IMR-90 (cell line): ENCODE results near the gene RALGPS1. TPM values are rescaled to one million over a fixed set of nuclear protein-coding genes. Genes with fewer than 3 reads are reported as not detected.
A peak's percentile ranks its signal among the peaks of the same experiment; 100 is the strongest.

ENCODE experiments used
- ATAC-seq: fragments of 200-7000 bp; cut with Tn5 transposase; 2 replicates; pipeline ENCODE4 v1.9.1; 2020; ENCODE audit warnings: low read depth, mild to moderate bottlenecking, moderate library complexity
- BruUV-seq: library from RNA; stranded (reverse); fragments of 400-500 nt; replicated peaks from 2 replicates; lab custom pipeline; 2021; lab: Mats Ljungman, UMichigan
- CTCF ChIA-PET: fragments of 300-600 bp; formaldehyde crosslinking; extraction: SDS; loops from one replicate; lab custom pipeline; 2021; ENCODE audit warnings: antibody characterized with exemption; lab: Yijun Ruan, JAX
- POLR2A ChIA-PET: fragments of 300-600 bp; sonication (Branson Sonifier 250); formaldehyde crosslinking; loops from one replicate; lab custom pipeline; 2022; ENCODE audit warnings: antibody characterized with exemption; ENCODE audit not compliant: unreplicated experiment; lab: Charles Lee
- DNase-seq: peaks from one replicate; pipeline ENCODE4 v3.0.0; 2013
- H2AFZ ChIP-seq: replicated peaks from 2 replicates; pipeline ENCODE3; 2013; ENCODE audit warnings: low read length, mild to moderate bottlenecking; ENCODE audit not compliant: poor library complexity
- H2AK5ac ChIP-seq: 2 replicates; pipeline ENCODE4 v1.6.1; 2013; ENCODE audit warnings: low read depth, low read length, inconsistent platforms
- H2AK9ac ChIP-seq: replicated peaks from 2 replicates; pipeline ENCODE3; 2013; ENCODE audit warnings: mild to moderate bottlenecking, low read depth, low read length, moderate library complexity; ENCODE audit not compliant: poor library complexity
- H2BK120ac ChIP-seq: 2 replicates; pipeline ENCODE4 v1.6.1; 2013; ENCODE audit warnings: low read depth, low read length, inconsistent platforms
- H2BK15ac ChIP-seq: 3 replicates; pipeline ENCODE4 v1.6.1; 2013; ENCODE audit warnings: low read depth, low read length, inconsistent platforms
- H2BK20ac ChIP-seq: 2 replicates; pipeline ENCODE4 v1.6.1; 2013; ENCODE audit warnings: low read depth, mild to moderate bottlenecking, inconsistent platforms, low read length, moderate library complexity
- H2BK5ac ChIP-seq: 2 replicates; pipeline ENCODE4 v1.6.1; 2013; ENCODE audit warnings: mild to moderate bottlenecking, low read depth, low read length, inconsistent platforms; ENCODE audit not compliant: poor library complexity, severe bottlenecking
- H3K14ac ChIP-seq: replicated peaks from 2 replicates; pipeline ENCODE4 v1.6.1; 2013; ENCODE audit warnings: low read depth, low read length, inconsistent platforms
- H3K18ac ChIP-seq: 2 replicates; pipeline ENCODE4 v1.6.1; 2013; ENCODE audit warnings: low read depth, low read length, control low read depth
- H3K23ac ChIP-seq: 2 replicates; pipeline ENCODE4 v1.6.1; 2013; ENCODE audit warnings: low read depth, low read length, inconsistent platforms
- H3K27ac ChIP-seq: 2 replicates; pipeline ENCODE4 v1.5.1; 2013; ENCODE audit warnings: mild to moderate bottlenecking, control low read depth, low read length; ENCODE audit not compliant: insufficient read depth
- H3K27me3 ChIP-seq: 2 replicates; pipeline ENCODE4 v1.6.1; 2013; ENCODE audit warnings: low read length; ENCODE audit not compliant: control insufficient read depth, insufficient read depth
- H3K36me3 ChIP-seq: 2 replicates; pipeline ENCODE4 v1.6.1; 2013; ENCODE audit warnings: low read length, mixed read lengths; ENCODE audit not compliant: control insufficient read depth, insufficient read depth
- H3K4ac ChIP-seq: 2 replicates; pipeline ENCODE4 v1.6.1; 2013; ENCODE audit warnings: low read depth, low read length, inconsistent platforms
- H3K4me1 ChIP-seq: 2 replicates; pipeline ENCODE4 v1.6.1; 2013; ENCODE audit warnings: low read length, mixed read lengths; ENCODE audit not compliant: control insufficient read depth, insufficient read depth
- H3K4me2 ChIP-seq: 2 replicates; pipeline ENCODE4 v1.6.1; 2013; ENCODE audit warnings: low read depth, mild to moderate bottlenecking, control low read depth, low read length, moderate library complexity
- H3K4me3 ChIP-seq: 2 replicates; pipeline ENCODE4 v1.5.1; 2013; ENCODE audit warnings: low read depth, mild to moderate bottlenecking, control low read depth, low read length, moderate library complexity; ENCODE audit not compliant: insufficient read depth
- H3K56ac ChIP-seq: 2 replicates; pipeline ENCODE4 v1.6.1; 2013; ENCODE audit warnings: low read length, inconsistent platforms; ENCODE audit not compliant: insufficient read depth; ENCODE audit errors: extremely low read depth
- H3K79me1 ChIP-seq, 2 experiments: 2 replicates each; pipeline ENCODE4 v1.6.1; 2013; ENCODE audit warnings: low read length in 2 of 2, inconsistent platforms in 1 of 2, low read depth in 1 of 2
- H3K9ac ChIP-seq: 2 replicates; pipeline ENCODE4 v1.6.1; 2013; ENCODE audit warnings: low read depth, low read length, control low read depth
- H3K9me1 ChIP-seq: 2 replicates; pipeline ENCODE4 v1.6.1; 2013; ENCODE audit warnings: low read length, inconsistent platforms; ENCODE audit not compliant: insufficient read depth
- H3K9me3 ChIP-seq: 2 replicates; pipeline ENCODE4 v1.6.1; 2013; ENCODE audit warnings: low read length; ENCODE audit not compliant: control insufficient read depth, insufficient read depth
- H4K20me1 ChIP-seq: 2 replicates; pipeline ENCODE4 v1.6.1; 2013; ENCODE audit warnings: low read length, inconsistent platforms; ENCODE audit not compliant: insufficient read depth
- H4K5ac ChIP-seq: 2 replicates; pipeline ENCODE4 v1.6.1; 2013; ENCODE audit warnings: mild to moderate bottlenecking, low read depth, low read length, control low read depth
- H4K8ac ChIP-seq, 2 experiments: 2 replicates each; pipeline ENCODE4 v1.6.1; 2013; ENCODE audit warnings: low read depth in 2 of 2, low read length in 2 of 2, control low read depth in 1 of 2, inconsistent platforms in 1 of 2
- H4K91ac ChIP-seq: 2 replicates; pipeline ENCODE4 v1.6.1; 2013; ENCODE audit warnings: low read depth, low read length, inconsistent platforms; ENCODE audit not compliant: insufficient read depth
- BHLHE40 ChIP-seq: fragments of 150-350 bp; IDR thresholded peaks from 2 replicates; pipeline ENCODE4 v1.6.1; 2016; ENCODE audit warnings: mild to moderate bottlenecking, low read depth, low read length
- CHD1 ChIP-seq: IDR thresholded peaks from 2 replicates; pipeline ENCODE4 v1.6.1; 2012; ENCODE audit warnings: low read depth, low read length, improper control_type of control experiment
- FOS ChIP-seq: fragments of 150-350 bp; IDR thresholded peaks from 2 replicates; pipeline ENCODE4 v1.6.1; 2016; ENCODE audit warnings: low read depth, low read length
- MAFK ChIP-seq: IDR thresholded peaks from 2 replicates; pipeline ENCODE4 v1.6.1; 2012; ENCODE audit warnings: low read depth, low read length, improper control_type of control experiment
- MAZ ChIP-seq: IDR thresholded peaks from 2 replicates; pipeline ENCODE4 v1.6.1; 2012; ENCODE audit warnings: low read depth, mild to moderate bottlenecking, low read length, improper control_type of control experiment, moderate library complexity, borderline replicate concordance
- POLR2A ChIP-seq: IDR thresholded peaks from 2 replicates; pipeline ENCODE4 v1.6.1; 2012; ENCODE audit warnings: mild to moderate bottlenecking, low read depth, low read length
- RAD21 ChIP-seq: IDR thresholded peaks from 2 replicates; pipeline ENCODE4 v1.6.1; 2012; ENCODE audit warnings: low read length, improper control_type of control experiment
- RCOR1 ChIP-seq: IDR thresholded peaks from 2 replicates; pipeline ENCODE4 v1.6.1; 2012; ENCODE audit warnings: mild to moderate bottlenecking, low read length, improper control_type of control experiment; ENCODE audit not compliant: insufficient replicate concordance
- SMC3 ChIP-seq: fragments of 150-350 bp; IDR thresholded peaks from 2 replicates; pipeline ENCODE4 v1.6.1; 2016; ENCODE audit warnings: low read depth, mild to moderate bottlenecking, antibody characterized with exemption, low read length, moderate library complexity
- WGBS, 2 experiments: methylation state at CpG; one replicate each; pipeline versions ENCODE4 v1.1.5 to v1.1.7; 2013; ENCODE audit warnings: missing lambda C conversion rate in 2 of 2; ENCODE audit not compliant: insufficient read length in 1 of 2; ENCODE audit errors: extremely low coverage in 2 of 2; 5-methylcytosine and 5-hydroxymethylcytosine counted together
- dilution Hi-C: fragments of 300-500 bp; cut with HindIII; formaldehyde crosslinking; loops from one replicate; pipeline ENCODE4 v1.14.3; 2018; ENCODE audit warnings: low sequenced_read_pairs; ENCODE audit not compliant: unreplicated experiment
- in situ Hi-C: fragments of 300-500 bp; cut with MboI; formaldehyde crosslinking; loops from 3 replicates; pipeline ENCODE4 v1.14.3; 2019; ENCODE audit warnings: low sequenced_read_pairs, inconsistent platforms, mixed read lengths
- intact Hi-C: fragments of 100-400 bp; cut with micrococcal nuclease; formaldehyde crosslinking; loops from 2 replicates; pipeline ENCODE4 v1.10.0; 2022
- polyA plus RNA-seq, 3 experiments: library from polyadenylated mRNA; depleted of rRNA; stranded (reverse); fragments of >200 nt; gene quantifications; 2 replicates each; pipeline ENCODE4 v1.2.3, GENCODE V29; 2012; ENCODE audit warnings: low replicate concordance in 1 of 3
- total RNA-seq: library from RNA; depleted of rRNA; stranded (reverse); fragments of >200 nt; gene quantifications from 2 replicates; pipeline ENCODE4 v1.2.3, GENCODE V29; 2012
- TF ChIP-seq, protein P1 (sequence below): fragments of 150-350 bp; IDR thresholded peaks from 2 replicates; pipeline ENCODE4 v1.6.1; 2016; ENCODE audit warnings: low read depth, mild to moderate bottlenecking, low read length, moderate library complexity, borderline replicate concordance

RALGPS1 gene
- total and polyA plus RNA-seq, 2 of the 4 experiments (the other 2 are of a cell fraction), result 0.90 to 2.8 TPM

GRCh38 chr9:127219520-127219919 lies 304.9 kb downstream of the RALGPS1 start:
- no peak overlapping the region for H3K23ac ChIP-seq
- H2AK9ac ChIP-seq, result no peak overlapping the region
- no peak for ATAC-seq
- peaks cover 32% of the 10 kb centered on the region for H3K27me3 ChIP-seq
- no peaks in the 10 kb centered on the region for H3K79me1 ChIP-seq
- H2BK5ac ChIP-seq, result no peak overlapping the region
- dilution Hi-C loops, result no loop called here
- H3K18ac ChIP-seq, result no peak overlapping the region
- WGBS, 2 experiments, result 62% methylated on average over 4 of the region's 6 CpGs; no CpG with 5 or more reads in 1 of the 2 experiments
- no peak overlapping the region for H2BK20ac ChIP-seq
- no peak overlapping the region for H3K4me3 ChIP-seq
- H3K56ac ChIP-seq, result no peak overlapping the region
- no peak overlapping the region for H2BK15ac ChIP-seq
- no peak overlapping the region for H3K4ac ChIP-seq
- ChIA-PET POLR2A (no interaction called here), CTCF (no interaction called here)
- peaks cover 6% of the 10 kb centered on the region; the same call in 1 of the 2 replicates for H3K4me1 ChIP-seq
- H4K91ac ChIP-seq, result no peak overlapping the region
- no peaks in the 10 kb centered on the region for H3K9me3 ChIP-seq
- TF ChIP-seq POLR2A (no peak), FOS (no peak), MAFK (no peak), RAD21 (no peak), SMC3 (no peak), CHD1 (no peak), RCOR1 (no peak), BHLHE40 (no peak), MAZ (no peak)
- TF ChIP-seq, protein P1, sequence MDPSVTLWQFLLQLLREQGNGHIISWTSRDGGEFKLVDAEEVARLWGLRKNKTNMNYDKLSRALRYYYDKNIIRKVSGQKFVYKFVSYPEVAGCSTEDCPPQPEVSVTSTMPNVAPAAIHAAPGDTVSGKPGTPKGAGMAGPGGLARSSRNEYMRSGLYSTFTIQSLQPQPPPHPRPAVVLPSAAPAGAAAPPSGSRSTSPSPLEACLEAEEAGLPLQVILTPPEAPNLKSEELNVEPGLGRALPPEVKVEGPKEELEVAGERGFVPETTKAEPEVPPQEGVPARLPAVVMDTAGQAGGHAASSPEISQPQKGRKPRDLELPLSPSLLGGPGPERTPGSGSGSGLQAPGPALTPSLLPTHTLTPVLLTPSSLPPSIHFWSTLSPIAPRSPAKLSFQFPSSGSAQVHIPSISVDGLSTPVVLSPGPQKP, result no peak
- H4K8ac ChIP-seq, result no peak overlapping the region
- no TSS peak for BruUV-seq
- H3K27ac ChIP-seq, result no peak overlapping the region
- no peak overlapping the region for H4K5ac ChIP-seq
- intact Hi-C loops, result no loop called here
- H2AFZ ChIP-seq, result peak overlapping the region; percentile 37
- DNase-seq, result no peak
- no peak overlapping the region for H3K4me2 ChIP-seq
- H3K14ac ChIP-seq, result no peak overlapping the region
- no peak overlapping the region for H3K9ac ChIP-seq
- H4K20me1 ChIP-seq, result no peaks in the 10 kb centered on the region; the same call in 1 of the 2 replicates
- H2AK5ac ChIP-seq, result no peak overlapping the region
- H2BK120ac ChIP-seq, result no peak overlapping the region
- peaks cover 2% of the 10 kb centered on the region; the same call in 1 of the 2 replicates for H3K9me1 ChIP-seq
- H3K36me3 ChIP-seq, result no peaks in the 10 kb centered on the region
- in situ Hi-C loops, result loop anchor here (5.0 kb wide), 1 partner anchor 178 kb away; the partner anchor contains the start of gene SLC2A8
